Measurements from ENCODE around the gene PROX2.
A peak's percentile ranks its signal among the peaks of the same experiment; 100 is the strongest.

PROX2 gene

GRCh38 chr14:74909501-74909900, 33.6 kb upstream of the PROX2 start:
- no peak for DNase-seq

GRCh38 chr14:74908861-74909341, 33.0 kb upstream of the PROX2 start:
- DNase-seq, result no peak

GRCh38 chr14:74907744-74908143, 31.8 kb upstream of the PROX2 start:
- no peak for DNase-seq

GRCh38 chr14:74906925-74907521, 31.1 kb upstream of the PROX2 start:
- peak in 1 of 2 experiments; percentile 9 for DNase-seq

- DNase-seq, result peak; percentile 86 to 88
These were observed 29.7 kb upstream of the PROX2 start for GRCh38 chr14:74905595-74906142.

- no peak for DNase-seq
These were observed 28.9 kb upstream of the PROX2 start for GRCh38 chr14:74904635-74905503.

GRCh38 chr14:74902941-74903705, 27.2 kb upstream of the PROX2 start:
- DNase-seq, result no peak

- DNase-seq, result no peak
These were observed 22.7 kb upstream of the PROX2 start for GRCh38 chr14:74898694-74899093.

GRCh38 chr14:74898083-74898482, 22.1 kb upstream of the PROX2 start:
- DNase-seq, result no peak

GRCh38 chr14:74897642-74898041, 21.7 kb upstream of the PROX2 start:
- no peak for DNase-seq

GRCh38 chr14:74896400-74896799, 20.5 kb upstream of the PROX2 start:
- no peak for DNase-seq

- no peak for DNase-seq
These were observed 17.7 kb upstream of the PROX2 start for GRCh38 chr14:74893614-74894091.

GRCh38 chr14:74892745-74893144, 16.8 kb upstream of the PROX2 start:
- no peak for DNase-seq

- DNase-seq, result no peak
These were observed 15.9 kb upstream of the PROX2 start for GRCh38 chr14:74891870-74892269.

- DNase-seq, result no peak
These were observed 14.3 kb upstream of the PROX2 start for GRCh38 chr14:74890262-74890661.

- no peak for DNase-seq
These were observed 12.5 kb upstream of the PROX2 start for GRCh38 chr14:74888164-74889158.

GRCh38 chr14:74886001-74886400, 10.1 kb upstream of the PROX2 start:
- no peak for DNase-seq

GRCh38 chr14:74882103-74882920, 6.4 kb upstream of the PROX2 start:
- DNase-seq, result peak; percentile 55 to 59

GRCh38 chr14:74881431-74882102, 5.6 kb upstream of the PROX2 start, which contains the start of gene DLST:
Gene DLST (plus strand): TSS chr14:74881916. CDS start chr14:74881954, 38 bp downstream.
- peak; percentile 88 to 90 for DNase-seq
